GM21717 (cell line): ENCODE results near the gene URAD.
"Not testable (repeated sequence)": the region's sequence is repeated elsewhere in the genome, so short reads cannot be mapped to it uniquely, and the experiment has no call there.

ENCODE experiments used
- ATAC-seq: cut with Tn5 transposase; IDR thresholded peaks from one replicate; pipeline ENCODE4 v1.9.1; 2021; ENCODE audit warnings: mild to moderate bottlenecking, moderate library complexity; ENCODE audit not compliant: unreplicated experiment

URAD gene

DNA sequence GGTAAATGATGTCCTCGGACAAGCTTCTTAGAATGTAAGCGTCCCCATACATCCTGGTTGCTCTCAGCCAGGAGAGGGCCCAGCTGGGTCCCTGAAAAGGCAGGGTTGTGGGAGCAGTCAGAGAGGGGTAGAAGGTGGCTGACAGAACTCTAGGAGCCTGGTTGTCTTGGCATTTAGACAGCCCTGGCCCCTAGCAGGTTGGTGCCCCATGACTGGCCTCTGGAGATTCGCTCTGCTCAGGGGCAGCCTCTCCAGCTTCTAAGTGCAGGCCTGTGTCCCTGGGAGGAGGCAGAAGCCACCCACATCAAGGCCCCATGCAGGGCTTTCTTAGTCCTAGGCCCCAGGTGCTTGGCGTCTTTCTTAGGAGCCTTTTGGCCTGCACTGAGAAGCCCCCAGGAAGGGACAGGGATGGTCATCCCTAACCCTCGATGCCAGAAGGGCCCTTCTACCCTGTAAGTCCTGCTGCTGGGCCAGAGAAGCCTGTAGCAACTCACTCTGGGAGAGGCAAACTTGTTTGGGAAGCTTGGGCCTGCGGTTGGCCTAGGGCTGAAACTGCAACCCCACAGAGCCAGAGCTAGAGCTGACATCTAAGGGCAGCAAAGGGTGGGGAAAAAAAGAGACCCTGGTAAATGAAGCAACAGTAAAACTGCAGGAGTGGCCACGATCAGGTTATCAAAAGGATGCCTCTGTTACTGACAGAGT, 16.6 kb downstream of the URAD start:
- no peak for ATAC-seq

GRCh38 chr13:27971236-27971645, 17.3 kb downstream of the URAD start:
- no peak for ATAC-seq

- ATAC-seq: no peak
These were observed 17.9 kb downstream of the URAD start for GRCh38 chr13:27970382-27971235.

DNA sequence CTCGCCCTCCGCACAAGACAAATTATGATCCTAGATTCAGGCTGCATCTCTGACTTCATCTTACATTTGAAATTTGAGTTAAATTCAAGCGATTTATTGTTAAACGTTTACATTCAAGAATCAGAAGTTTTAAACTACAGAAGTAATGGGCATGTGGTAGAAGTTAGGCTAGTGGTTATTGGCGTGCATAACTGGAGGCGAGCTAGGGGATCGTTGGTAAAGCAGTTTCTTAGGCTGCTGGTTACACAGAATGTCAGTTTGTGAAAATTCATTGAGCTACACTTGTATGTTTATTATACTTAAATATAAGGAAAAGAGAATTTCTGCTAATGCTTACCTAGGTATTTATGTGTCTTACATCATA, 18.6 kb downstream of the URAD start:
- no peak for ATAC-seq

GRCh38 chr13:27969082-27969865, 19.2 kb downstream of the URAD start, which contains the start of gene CDX2:
Gene CDX2, minus strand, starts transcription at chr13:27969315. Its CDS starts 309 bp downstream, at chr13:27969006.
- ATAC-seq: no peak

DNA sequence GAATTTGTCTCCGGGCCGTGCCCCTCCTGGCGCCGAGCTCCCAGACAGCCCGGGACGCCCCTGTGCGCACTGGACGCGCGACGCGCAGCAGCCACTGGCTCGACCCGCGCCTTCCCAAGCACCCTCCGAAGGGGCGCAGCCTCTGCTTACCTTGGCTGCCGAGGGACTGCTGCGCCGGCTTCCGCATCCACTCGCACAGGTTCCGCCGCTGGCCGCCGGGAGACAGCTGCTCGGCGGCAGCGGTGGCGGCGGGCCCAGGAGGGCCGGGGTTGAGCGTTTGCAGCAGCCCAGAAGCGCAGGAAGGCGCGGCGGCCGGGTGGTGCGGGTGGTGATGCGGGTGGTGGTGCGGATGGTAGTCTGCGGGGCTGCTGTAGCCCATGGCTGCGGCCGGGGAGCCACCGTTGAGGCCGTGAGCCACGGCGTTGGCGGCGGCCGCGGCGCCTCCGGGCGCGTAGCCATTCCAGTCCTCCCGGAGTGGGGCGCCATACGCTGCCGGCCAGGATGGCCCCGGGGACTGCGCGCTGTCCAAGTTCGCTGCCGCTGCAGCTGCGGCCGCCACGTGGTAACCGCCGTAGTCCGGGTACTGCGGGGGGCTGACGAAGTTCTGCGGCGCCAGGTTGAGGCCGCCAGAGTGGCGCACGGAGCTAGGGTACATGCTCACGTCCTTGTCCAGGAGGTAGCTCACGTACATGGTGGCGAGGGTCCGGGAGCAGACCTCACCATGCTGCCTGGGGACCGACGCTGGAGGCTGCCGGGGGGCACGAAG, 20.0 kb downstream of the URAD start:
- ATAC-seq: no peak

DNA sequence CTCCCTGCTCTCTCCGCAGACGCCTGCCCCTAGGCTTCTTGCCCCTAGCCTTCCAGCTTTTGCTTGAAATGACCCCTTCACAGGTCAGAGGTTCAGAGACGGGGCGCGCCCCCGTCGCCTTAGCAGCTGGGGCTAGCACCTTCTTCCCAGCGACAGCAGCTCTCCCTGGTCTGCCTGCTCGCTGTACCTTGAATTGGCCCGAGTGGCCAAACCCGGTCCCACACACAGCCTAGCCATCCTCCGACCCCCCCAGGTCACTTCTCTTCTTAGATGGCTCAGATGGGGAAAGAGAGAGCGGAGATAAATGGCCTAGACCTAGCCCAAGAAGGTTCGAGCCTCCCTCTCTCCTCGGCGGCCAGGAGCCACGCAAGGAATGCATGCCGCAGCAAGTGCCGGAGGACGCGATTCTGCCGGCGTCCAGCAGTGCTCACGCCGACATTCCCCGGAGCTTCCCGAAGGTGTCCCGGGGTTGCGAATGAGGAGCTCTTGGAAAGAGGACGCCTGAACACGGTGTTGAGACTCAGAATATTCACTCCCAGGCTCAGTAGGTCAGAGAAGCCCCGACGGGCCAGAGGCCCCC, 20.7 kb downstream of the URAD start:
- ATAC-seq: no peak

DNA sequence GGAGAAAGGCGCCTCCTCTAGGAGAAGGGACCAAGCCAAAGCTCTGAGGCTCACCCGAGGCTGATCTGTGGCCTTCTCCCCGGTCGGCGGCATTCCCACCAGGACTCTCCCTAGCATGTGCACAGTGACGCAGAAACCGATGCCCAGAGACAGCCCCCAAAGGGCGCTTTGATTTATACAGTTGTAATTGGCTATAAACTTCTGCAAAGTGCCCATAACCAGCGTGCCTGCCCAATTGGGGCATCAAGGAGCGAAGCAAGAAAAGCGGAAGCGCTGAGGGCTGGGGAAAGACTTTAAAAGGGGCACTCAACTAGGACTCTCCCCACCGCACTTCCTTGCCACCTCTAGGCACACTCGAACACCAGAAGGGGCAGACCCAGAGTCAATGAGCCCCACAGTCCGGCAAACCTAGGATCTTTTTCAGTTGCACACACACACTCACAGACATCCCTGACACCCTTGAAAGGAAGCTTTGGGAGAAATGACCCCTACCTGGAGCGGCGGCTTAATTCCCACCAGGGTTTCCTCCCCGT, 21.2 kb downstream of the URAD start:
- ATAC-seq: no peak

DNA sequence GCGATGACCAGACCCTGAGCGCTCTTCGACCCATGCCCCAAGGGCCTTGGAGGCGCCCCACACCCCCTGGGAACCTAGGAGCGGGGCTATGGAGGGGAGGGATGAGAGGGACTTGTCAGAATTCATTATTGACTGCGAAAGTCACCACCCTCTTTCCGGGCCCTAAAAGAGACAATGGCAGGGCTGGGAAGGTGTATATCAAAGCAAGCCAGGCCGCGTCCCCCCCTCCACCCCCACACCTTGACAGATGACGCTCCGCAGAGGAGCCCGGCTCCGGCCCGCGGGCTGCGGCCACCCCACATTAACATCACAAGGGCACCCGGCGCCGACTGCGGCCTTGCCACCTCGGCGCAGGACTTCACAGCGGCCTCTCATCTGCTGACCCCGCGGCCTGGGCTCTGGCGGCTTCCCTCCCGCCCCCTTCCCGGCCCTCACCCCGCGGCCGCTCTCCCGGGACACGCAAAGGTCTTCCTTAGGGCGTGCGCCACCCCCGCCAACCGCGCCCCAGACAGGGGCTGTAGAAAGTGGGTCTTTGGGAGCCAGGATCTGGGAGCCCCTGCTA, 21.8 kb downstream of the URAD start:
- ATAC-seq: no peak

GRCh38 chr13:27965740-27966640, 22.5 kb downstream of the URAD start:
- ATAC-seq: no peak

DNA sequence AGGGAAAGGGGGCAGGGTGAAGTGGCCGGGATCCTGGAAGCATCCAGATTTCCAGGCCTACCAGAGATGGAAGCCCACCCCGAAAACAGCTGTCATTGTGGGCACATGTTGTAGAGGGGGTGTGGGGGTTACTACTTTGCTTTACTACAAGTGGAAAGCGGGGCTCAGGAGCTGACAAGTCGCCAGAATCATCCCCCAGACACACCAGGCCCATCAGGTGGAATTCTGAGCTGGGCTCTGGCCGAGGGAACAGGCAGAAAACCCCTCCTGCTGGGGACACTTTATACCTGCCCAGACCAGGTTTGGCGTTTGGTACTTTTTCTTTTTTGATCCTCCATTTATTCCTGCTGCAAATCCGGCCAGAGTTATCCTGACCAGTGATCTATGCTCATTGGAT, 23.2 kb downstream of the URAD start:
- no peak for ATAC-seq

DNA sequence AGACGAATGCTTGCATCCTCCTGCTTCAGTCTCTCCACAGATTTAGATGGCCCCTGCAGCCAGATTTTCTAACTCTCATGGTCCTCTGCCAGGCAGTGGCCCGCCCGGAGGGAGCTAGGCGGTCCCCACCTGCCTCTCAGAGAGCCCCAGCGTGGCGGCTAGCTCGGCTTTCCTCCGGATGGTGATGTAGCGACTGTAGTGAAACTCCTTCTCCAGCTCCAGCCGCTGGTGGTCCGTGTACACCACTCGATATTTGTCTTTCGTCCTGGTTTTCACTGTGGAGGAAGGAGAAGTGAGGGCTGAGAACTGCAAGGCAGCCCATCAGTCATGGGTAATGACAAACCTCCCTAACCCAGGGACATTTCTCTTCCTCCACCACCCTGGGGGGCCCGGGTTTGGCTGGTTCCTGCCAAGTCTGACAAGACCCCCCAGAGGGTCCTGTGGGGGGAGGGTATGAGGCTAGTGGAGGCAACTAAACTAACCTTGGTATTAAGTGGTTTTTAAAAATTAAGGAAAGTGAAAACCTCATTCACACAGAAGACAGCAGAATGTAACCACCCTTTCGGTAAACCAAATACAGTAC, 23.7 kb downstream of the URAD start:
- no peak for ATAC-seq

DNA sequence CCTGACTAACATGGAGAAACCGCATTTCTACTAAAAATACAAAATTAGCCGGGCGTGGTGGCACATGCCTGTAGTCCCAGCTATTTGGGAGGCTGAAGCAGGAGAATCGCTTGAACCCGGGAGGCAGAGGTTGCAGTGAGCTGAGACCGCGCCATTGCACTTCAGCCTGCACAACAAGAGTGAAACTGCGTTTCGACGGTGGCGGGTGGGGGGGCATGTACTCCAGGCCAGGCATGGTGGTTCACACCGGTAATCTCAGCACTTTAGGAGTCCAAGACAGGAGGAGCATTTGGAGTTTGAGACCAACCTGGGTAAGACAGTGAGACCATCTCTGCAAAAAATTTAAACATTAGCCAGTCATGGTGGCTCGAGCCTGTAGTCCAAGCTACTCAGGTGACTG, 24.3 kb downstream of the URAD start:
- not testable (repeated sequence) for ATAC-seq

DNA sequence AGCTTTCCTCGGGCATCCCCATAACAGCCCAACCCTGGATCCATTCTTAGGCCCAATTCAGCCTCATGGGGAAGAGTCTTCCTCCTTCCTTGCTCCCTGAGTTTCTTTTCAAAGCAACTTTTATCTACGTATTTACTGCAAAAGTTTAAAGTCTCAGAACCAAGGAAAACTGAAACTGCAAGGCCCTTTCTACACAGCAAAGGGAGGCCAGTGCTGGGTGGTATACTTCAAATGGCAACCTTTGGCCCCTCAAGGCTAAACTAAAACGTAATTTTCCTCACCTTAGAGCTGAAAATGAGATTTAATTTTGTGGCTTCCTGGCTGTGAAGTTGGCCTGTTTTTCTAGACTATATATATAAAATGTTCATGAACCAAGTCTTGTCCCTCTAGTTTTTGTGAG, 25.0 kb downstream of the URAD start:
- no peak for ATAC-seq

DNA sequence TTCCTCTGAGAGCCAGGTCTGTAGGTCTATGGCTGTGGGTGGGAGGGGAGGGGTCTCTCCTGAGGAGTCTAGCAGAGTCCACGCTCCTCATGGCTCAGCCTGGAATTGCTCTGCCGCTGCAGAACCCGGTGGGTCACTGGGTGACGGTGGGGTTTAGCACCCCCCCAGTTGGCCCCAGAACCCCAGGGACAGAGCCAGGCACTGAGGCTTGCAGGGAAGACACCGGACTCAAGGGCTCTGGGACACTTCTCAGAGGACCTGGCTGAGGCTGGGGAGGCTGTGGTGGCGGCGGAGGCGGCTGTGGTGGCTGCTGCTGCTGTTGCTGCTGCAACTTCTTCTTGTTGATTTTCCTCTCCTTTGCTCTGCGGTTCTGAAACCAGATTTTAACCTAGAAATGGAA, 25.5 kb downstream of the URAD start:
- no peak for ATAC-seq

GRCh38 chr13:27962128-27962841, 26.2 kb downstream of the URAD start:
- no peak for ATAC-seq

GRCh38 chr13:27961227-27962085, 27.0 kb downstream of the URAD start:
- no peak for ATAC-seq
